DMS153 treated with DMSO at 0.1 percent for 48 hours (cell line): Measurements from ENCODE around the gene MNS1.
"Not testable (repeated sequence)": the region's sequence is repeated elsewhere in the genome, so short reads cannot be mapped to it uniquely, and the experiment has no call there.

ENCODE experiments used
- DNase-seq: peaks from one replicate; lab custom pipeline; 2025; ENCODE audit not compliant: unreplicated experiment; lab: John Stamatoyannopoulos, UW

MNS1 gene

GRCh38 chr15:56464893-56465520, at the start of gene MNS1:
Gene MNS1 (minus strand): TSS chr15:56465137. CDS start chr15:56464972, 165 bp downstream.
- peak; percentile 24 for DNase-seq

DNA sequence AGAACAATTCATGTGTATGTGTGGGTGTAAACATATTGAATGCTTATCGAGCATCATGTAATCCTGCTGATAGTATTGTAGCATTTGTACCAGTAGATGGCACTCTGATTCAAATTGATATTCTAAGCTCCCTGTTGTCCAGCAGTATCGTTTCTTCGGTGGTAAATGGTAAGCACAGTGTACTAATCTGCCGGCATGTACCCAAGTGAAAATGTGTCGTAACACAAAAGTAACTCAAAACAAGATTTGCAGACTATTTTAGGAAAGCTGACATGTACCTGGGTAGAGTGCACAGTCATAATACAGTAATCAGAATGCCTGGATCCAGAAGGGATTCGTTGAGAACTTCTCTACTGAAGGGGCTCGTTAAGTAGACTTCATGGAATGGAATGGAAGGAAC, 31.7 kb upstream of the MNS1 start:
- peak; percentile 24 for DNase-seq

- no peak for DNase-seq
These were observed 30.6 kb upstream of the MNS1 start for GRCh38 chr15:56495533-56495932.

GRCh38 chr15:56495053-56495452, 30.1 kb upstream of the MNS1 start:
- DNase-seq: no peak

GRCh38 chr15:56492791-56493555, 28.0 kb upstream of the MNS1 start:
- DNase-seq: no peak

GRCh38 chr15:56492236-56492635, 27.3 kb upstream of the MNS1 start:
- no peak for DNase-seq

- peak; percentile 0 for DNase-seq
These were observed 26.3 kb upstream of the MNS1 start for GRCh38 chr15:56491110-56491722.

- DNase-seq: no peak
These were observed 25.5 kb upstream of the MNS1 start for GRCh38 chr15:56490461-56490860.

- DNase-seq: not testable (repeated sequence)
These were observed 21.3 kb upstream of the MNS1 start for GRCh38 chr15:56486206-56486605.

- DNase-seq: not testable (repeated sequence)
These were observed 20.5 kb upstream of the MNS1 start for GRCh38 chr15:56485426-56485825.

DNA sequence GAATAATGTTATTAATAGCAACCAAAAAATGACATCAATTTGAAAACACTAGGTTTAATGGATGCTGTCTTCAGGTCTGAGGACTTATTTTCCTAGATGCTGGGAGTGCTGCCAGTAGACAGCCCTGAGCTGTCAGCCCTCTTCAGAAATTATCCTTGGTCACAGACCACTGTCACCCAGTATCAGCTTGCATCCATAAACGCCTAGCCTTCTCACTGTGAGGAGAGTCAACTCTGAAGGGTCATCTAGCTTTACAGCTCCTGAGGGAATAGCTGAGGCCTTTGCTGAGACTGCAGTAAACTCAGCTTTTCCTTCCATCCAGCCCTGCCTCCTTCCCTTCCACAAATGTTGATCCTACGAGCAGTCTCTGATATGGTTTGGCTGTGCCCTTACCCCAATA, 19.4 kb upstream of the MNS1 start:
- no peak for DNase-seq

DNA sequence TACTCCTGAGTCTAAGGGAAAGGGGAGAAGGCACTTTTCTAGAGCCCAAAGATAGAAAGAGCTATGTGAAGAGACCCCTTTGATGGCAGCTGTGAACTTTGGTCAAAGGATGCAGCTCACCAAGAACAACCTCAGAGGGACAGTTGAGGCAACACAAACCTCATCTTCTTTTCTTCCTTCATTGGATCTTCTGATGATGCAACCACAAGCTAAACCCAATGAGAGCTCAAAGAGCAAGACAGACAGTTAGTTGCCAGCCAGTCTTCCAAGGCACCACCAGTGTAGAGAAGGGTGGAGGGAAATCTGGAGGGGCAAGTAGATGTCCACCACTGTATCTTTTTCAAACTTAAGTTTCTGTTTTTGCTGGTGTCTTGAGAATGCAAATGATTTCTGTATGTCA, 10.4 kb upstream of the MNS1 start:
- DNase-seq: no peak

GRCh38 chr15:56473017-56473416, 8.1 kb upstream of the MNS1 start:
- DNase-seq: no peak

- DNase-seq: no peak
These were observed 7.3 kb upstream of the MNS1 start for GRCh38 chr15:56472278-56472677.

GRCh38 chr15:56471440-56472069, 6.6 kb upstream of the MNS1 start:
- DNase-seq: no peak

DNA sequence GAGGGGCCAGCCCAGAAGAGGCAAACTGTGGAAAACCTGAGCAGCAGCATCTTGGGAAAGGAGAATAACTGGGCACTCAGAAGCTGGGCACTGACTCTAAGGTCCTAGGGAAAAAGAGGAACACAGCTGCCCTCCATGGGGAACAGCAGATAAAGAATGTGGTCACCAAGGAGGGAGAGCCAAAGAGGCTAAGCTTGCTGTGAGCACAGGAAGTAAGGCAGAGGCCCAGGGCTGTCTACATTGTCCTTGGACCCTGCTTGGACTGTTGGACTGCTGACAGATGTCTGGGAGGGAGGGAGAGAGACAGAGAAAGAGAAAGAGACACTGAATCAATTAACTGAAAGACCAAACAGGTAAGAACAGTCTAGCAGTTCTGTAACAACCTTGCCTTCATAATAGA, 4.5 kb upstream of the MNS1 start:
- no peak for DNase-seq

- DNase-seq: no peak
These were observed 3.5 kb upstream of the MNS1 start for GRCh38 chr15:56468401-56468800.

GRCh38 chr15:56467616-56468015, 2.7 kb upstream of the MNS1 start:
- DNase-seq: no peak

DNA sequence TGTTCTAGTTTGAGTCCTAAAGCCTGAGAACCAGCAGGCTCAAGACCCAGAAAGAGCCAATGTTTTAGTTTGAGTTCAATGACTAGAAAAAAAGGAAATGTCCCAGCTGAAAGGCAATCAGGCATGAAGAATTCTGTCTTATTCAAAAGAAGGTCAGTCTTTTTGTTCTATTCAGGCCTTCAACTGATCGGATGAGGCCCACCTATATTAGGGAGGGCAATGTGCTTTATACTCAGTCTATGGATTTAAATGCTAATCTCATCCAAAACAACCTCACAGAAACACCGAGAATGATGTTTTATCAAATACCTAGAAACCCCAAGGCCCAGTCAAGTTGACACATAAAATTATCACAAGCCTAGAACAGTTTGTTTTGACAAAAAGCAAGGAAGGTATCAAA, 4.0 kb downstream of the MNS1 start:
- DNase-seq: no peak

DNA sequence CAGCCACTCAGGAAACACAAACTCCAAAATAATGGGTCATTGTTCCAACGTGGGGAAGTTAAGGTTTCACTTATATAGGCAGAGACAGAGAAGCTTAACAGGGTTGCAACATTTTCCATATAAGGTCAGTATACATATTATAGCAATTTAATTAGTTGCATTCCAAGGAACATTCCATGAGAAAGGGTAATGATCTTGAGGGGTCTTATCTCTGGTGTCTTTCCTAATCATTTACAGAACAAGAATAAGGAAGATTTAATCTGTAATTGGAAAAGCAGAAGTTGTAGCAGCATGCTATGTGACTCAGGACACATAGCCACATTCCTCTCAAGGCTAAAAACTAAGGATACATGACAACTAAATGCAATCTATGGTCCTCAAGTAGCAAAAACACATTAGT, 4.9 kb downstream of the MNS1 start:
- no peak for DNase-seq

- no peak for DNase-seq
These were observed 5.8 kb downstream of the MNS1 start for GRCh38 chr15:56459096-56459495.

GRCh38 chr15:56456229-56456628, 8.7 kb downstream of the MNS1 start:
- DNase-seq: no peak
